HFF-Myc (cell line): ENCODE data around the gene CPVL.

Experiments
- DNase-seq: peaks from one replicate; pipeline ENCODE4 v3.0.0-alpha.2; 2011; ENCODE audit warnings: low read depth; ENCODE audit errors: extremely low read depth
- H3K4me3 ChIP-seq: replicated peaks from 2 replicates; pipeline ENCODE4 v1.5.1; 2011; ENCODE audit warnings: low read depth, mild to moderate bottlenecking, control low read depth, low read length
- TF ChIP-seq, protein P1 (sequence below): IDR thresholded peaks from 2 replicates; pipeline ENCODE4 v1.5.1; 2012; ENCODE audit warnings: mild to moderate bottlenecking, low read depth, low read length, control low read depth; ENCODE audit errors: missing control alignments

Gene CPVL

DNA sequence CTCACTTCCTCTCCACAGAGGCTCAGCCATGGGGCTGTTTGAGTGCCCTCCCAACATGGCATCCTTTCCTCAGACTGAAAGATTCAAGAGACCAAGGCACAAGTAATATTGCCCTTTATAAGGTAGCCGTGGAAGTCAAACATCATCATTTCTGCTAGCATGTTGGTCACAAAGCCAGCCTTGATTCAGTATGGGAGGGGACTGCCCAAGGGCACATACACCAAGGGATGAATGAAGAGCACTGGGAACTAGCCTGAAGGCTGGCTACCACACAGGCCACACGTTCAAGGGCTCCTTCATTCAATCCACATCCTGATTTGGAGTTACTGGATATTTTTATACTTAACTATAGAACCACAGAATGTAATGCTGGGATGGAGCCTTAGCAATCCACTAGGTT lies 39.3 kb downstream of the CPVL start:
- no peak for DNase-seq
- TF ChIP-seq, protein P1, sequence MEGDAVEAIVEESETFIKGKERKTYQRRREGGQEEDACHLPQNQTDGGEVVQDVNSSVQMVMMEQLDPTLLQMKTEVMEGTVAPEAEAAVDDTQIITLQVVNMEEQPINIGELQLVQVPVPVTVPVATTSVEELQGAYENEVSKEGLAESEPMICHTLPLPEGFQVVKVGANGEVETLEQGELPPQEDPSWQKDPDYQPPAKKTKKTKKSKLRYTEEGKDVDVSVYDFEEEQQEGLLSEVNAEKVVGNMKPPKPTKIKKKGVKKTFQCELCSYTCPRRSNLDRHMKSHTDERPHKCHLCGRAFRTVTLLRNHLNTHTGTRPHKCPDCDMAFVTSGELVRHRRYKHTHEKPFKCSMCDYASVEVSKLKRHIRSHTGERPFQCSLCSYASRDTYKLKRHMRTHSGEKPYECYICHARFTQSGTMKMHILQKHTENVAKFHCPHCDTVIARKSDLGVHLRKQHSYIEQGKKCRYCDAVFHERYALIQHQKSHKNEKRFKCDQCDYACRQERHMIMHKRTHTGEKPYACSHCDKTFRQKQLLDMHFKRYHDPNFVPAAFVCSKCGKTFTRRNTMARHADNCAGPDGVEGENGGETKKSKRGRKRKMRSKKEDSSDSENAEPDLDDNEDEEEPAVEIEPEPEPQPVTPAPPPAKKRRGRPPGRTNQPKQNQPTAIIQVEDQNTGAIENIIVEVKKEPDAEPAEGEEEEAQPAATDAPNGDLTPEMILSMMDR, result no peak
- H3K4me3 ChIP-seq, result no peak overlapping the region

DNA sequence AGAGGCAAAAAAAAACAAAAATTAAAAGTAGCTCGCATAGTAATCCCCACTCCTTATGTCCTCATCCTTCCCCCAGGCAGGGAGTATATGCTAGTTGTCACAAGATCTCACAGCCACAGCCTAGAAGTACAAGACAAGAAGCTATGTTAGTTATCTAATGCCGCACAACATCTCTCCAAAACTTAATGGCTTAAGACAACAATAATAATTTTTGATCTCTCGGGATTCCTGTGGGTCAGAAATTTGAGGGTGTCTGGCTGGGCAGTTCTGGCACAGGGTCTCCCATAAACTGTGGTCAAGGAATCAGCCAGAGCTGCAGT lies 39.7 kb downstream of the CPVL start:
- TF ChIP-seq, protein P1, result no peak
- DNase-seq, result no peak
- H3K4me3 ChIP-seq, result no peak overlapping the region

DNA sequence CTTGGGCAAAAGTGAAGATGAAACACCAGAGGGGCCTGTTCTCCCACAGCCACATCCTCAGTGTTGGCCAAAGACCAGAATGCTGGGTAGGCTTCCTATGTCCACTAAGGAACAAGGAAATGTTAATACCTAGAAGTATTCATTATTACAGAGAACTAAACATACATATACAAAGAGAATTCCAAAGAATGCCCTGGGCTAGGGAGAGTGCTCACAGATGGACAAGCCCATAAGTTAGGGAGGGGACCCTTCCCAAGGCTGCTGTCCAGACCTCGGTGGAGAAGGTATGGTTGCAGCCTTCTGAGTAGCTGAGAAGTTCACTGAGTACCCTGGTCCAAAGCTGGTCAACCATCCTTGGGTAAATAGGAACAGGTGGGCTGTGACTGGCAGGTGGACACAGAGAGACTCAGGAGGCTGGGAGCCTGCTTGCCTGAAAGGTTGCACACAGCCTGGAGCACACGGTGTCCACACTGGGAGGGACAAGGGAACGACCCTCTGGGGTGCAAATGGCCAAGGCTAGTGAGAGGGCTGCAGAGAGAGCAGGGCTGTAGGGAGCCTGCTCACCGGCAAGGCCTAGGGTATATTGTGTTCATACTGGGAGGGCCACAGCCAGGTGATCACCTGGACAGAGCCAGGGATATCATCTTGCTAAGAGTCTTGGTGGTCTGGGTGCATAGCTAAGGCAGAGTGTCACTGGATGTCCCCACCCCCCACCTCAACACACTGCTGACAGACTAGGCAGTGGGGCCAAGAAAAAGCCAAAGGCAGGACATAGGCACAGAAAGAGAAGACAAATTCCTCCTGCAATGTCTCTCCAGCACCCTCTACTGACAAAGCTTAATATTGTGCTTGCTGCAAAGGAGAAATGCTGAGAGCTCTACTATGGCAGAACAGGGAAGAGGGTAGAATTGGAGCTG lies 40.3 kb downstream of the CPVL start:
- peak; percentile 41 for DNase-seq
- TF ChIP-seq, protein P1, result peak; percentile 81
- no peak overlapping the region for H3K4me3 ChIP-seq

DNA sequence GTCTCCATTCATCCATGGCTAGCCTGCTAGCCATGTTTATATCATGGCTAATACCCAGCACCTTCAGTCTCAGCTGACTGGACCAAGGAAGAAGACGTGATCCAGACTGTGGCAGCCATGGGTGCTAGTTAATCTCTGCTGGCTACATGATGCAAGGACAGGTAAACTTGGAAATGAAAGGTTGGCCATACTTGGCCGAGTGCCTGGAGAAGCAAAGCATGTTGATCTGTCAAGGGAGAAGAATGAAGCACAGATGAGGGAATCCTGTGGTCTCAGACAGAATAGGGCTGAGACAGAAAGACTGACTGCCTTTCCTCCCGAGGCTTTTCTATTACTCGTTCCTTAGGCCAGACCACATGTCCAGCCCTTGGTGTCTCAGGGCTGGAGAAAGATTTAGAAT lies 41.1 kb downstream of the CPVL start:
- TF ChIP-seq, protein P1, result no peak
- DNase-seq, result no peak
- no peak overlapping the region for H3K4me3 ChIP-seq

DNA sequence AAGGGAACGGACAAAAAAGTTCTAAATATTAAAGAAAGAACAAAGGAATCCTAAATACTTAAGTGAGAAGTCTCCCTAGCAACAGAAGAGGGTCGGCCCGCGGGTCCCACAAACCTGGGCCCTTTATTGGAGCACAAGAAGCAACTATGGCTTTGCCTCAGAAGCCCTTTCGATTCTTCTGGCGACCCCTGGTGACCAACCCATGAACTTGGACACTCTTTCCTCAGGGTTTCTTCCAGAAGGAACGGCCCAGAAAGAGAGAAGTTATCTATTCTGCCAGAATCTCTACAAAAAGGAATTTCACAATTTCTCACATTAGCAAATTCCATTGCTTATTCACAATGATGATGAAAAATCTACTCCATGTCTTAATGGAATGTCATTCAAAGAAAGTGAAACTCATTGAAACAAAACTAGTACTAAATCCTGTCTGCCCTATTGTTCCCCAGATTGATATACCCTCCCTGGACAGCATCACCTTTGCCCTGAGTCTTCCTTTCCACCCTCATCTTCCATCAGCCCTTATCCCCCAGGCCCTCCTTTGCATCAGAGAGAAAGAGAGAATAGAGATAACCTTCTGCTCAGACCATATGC lies 43.7 kb downstream of the CPVL start:
- peak; percentile 12 for DNase-seq
- no peak overlapping the region for H3K4me3 ChIP-seq
- TF ChIP-seq, protein P1, result peak; percentile 70

DNA sequence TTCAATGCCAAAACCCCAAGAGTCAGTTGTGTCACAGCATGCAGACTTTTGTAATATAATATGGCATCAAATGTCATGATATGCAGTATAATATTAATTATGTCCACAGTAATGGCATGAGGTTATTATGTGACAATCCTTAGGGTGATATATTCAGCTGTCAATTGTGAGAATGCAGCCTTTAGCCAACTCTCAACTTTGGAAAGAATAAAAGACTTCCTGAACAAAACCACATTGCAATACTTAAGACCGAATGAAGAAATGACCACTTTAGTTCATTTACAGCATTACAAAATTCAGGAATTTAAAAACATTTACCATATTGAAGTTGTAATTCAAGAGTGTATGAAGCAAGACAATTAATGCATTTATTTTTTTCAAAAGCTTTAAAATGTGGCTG lies 45.4 kb downstream of the CPVL start:
- TF ChIP-seq, protein P1, result no peak

More for the DNA sequence above, 45.4 kb downstream of the CPVL start:
- DNase-seq, result no peak
- no peak overlapping the region for H3K4me3 ChIP-seq
